ENCODE measurements around the gene DUSP22.

The DUSP22 gene

GRCh38 chr6:382883-383810, 90.9 kb downstream of the DUSP22 start:
- no peak for DNase-seq

GRCh38 chr6:383856-384255, 91.6 kb downstream of the DUSP22 start:
- DNase-seq: no peak

GRCh38 chr6:384898-385297, 92.6 kb downstream of the DUSP22 start:
- DNase-seq: no peak

- no peak for DNase-seq
Measured at GRCh38 chr6:385614-386013, 93.3 kb downstream of the DUSP22 start.

GRCh38 chr6:386688-387266, 94.5 kb downstream of the DUSP22 start:
- DNase-seq: no peak

GRCh38 chr6:387293-387741, 95.0 kb downstream of the DUSP22 start:
- DNase-seq: no peak

- DNase-seq: no peak
Measured at GRCh38 chr6:388202-388903, 96.1 kb downstream of the DUSP22 start.

GRCh38 chr6:389143-389542, 96.9 kb downstream of the DUSP22 start:
- DNase-seq: no peak

- DNase-seq: no peak
Measured at GRCh38 chr6:389622-390021, 97.3 kb downstream of the DUSP22 start.

GRCh38 chr6:390914-391558, 98.7 kb downstream of the DUSP22 start:
- no peak for DNase-seq

GRCh38 chr6:391559-392440, 99.5 kb downstream of the DUSP22 start, which contains the start of gene IRF4:
IRF4 (plus strand) TSS chr6:391752; CDS start chr6:393153, 1,401 bp downstream.
- DNase-seq: no peak

- DNase-seq: no peak
Measured at GRCh38 chr6:392441-393390, 100.4 kb downstream of the DUSP22 start.

GRCh38 chr6:393391-394221, 101.3 kb downstream of the DUSP22 start:
- no peak for DNase-seq

GRCh38 chr6:394641-395289, 102.5 kb downstream of the DUSP22 start:
- no peak for DNase-seq

GRCh38 chr6:395432-396125, 103.3 kb downstream of the DUSP22 start:
- no peak for DNase-seq

- no peak for DNase-seq
Measured at GRCh38 chr6:396126-396520, 103.8 kb downstream of the DUSP22 start.

- no peak for DNase-seq
Measured at GRCh38 chr6:397056-397455, 104.8 kb downstream of the DUSP22 start.

- no peak for DNase-seq
Measured at GRCh38 chr6:397604-398003, 105.3 kb downstream of the DUSP22 start.

- DNase-seq: no peak
Measured at GRCh38 chr6:398065-398464, 105.8 kb downstream of the DUSP22 start.
